MM.1S (cell line): Measurements from ENCODE around the gene HEXIM1.

ENCODE experiments used
- CTCF ChIP-seq: fragments of 300-600 bp; sonication (generic); IDR thresholded peaks from 2 replicates; pipeline ENCODE4 v1.5.1; 2016; ENCODE audit warnings: antibody characterized with exemption, low read length, mixed read lengths
- EZH2 ChIP-seq: fragments of 300-600 bp; sonication (generic); optimal IDR thresholded peaks from 2 replicates; pipeline ENCODE3; 2017; ENCODE audit warnings: low read depth, mild to moderate bottlenecking, antibody characterized with exemption, low read length, mixed read lengths
- EZH2phosphoT487 ChIP-seq: fragments of 300-600 bp; sonication (generic); IDR thresholded peaks from 2 replicates; pipeline ENCODE4 v1.6.1; 2018; ENCODE audit warnings: antibody characterized with exemption, low read length

GRCh38 chr17:45172541-45173286 is 24.4 kb downstream of the HEXIM1 start:
- no peak for TF ChIP-seq EZH2
- peak; percentile 48 for TF ChIP-seq CTCF
- TF ChIP-seq EZH2phosphoT487, result no peak
